GM10266 (cell line): Measurements from ENCODE around the gene DHRS2.
"Not testable (repeated sequence)": the region's sequence is repeated elsewhere in the genome, so short reads cannot be mapped to it uniquely, and the experiment has no call there.

Experiments
- DNase-seq: peaks from one replicate; pipeline ENCODE4 v3.0.0; 2012; ENCODE audit errors: extremely low spot score
- TF ChIP-seq, protein P1 (sequence below): IDR thresholded peaks from 2 replicates; pipeline ENCODE4 v1.5.1; 2012; ENCODE audit warnings: mild to moderate bottlenecking, low read depth; ENCODE audit not compliant: control insufficient read depth, insufficient read depth; ENCODE audit errors: missing control alignments

DHRS2 gene

DNA sequence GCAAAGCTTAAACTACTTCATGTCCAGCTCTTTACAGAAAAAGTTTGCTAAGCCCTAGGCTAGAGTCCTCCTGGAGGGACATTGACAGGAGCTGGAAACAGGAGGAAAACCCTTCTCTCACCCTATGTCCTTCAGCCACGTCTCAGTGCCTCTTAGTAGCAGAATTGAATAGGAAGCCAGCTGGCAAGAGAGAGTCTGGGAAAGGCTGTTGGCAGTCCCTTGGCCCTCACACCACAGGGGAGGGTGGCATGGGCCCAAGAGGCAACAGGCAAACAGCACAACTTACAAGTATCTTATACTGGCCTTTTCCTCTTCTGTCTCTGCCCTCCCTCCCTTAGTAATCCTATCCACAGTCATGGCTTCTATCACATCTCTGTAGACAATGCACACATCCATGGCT lies 27.7 kb upstream of the DHRS2 start:
- no peak for DNase-seq
- TF ChIP-seq, protein P1, sequence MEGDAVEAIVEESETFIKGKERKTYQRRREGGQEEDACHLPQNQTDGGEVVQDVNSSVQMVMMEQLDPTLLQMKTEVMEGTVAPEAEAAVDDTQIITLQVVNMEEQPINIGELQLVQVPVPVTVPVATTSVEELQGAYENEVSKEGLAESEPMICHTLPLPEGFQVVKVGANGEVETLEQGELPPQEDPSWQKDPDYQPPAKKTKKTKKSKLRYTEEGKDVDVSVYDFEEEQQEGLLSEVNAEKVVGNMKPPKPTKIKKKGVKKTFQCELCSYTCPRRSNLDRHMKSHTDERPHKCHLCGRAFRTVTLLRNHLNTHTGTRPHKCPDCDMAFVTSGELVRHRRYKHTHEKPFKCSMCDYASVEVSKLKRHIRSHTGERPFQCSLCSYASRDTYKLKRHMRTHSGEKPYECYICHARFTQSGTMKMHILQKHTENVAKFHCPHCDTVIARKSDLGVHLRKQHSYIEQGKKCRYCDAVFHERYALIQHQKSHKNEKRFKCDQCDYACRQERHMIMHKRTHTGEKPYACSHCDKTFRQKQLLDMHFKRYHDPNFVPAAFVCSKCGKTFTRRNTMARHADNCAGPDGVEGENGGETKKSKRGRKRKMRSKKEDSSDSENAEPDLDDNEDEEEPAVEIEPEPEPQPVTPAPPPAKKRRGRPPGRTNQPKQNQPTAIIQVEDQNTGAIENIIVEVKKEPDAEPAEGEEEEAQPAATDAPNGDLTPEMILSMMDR = no peak

DNA sequence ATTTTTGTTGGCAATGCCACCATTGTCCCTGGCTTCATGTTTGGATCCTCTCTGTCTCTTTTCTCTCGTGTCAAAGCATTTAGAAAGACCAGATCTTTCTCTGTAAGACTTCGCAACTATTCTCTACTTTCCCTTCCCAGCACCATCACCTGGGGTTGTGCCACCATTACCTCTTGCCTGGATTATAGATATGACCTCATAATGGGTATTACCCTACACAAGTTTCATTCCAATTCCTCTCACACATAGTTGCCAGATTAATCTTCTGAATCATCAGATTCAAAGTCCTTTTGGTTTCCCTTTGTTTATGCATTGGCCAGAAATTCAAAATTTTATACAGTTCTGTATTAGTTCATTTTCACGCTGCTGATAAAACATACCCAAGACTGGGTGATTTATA lies 27.2 kb upstream of the DHRS2 start:
- no peak for DNase-seq
- TF ChIP-seq, protein P1 = no peak

DNA sequence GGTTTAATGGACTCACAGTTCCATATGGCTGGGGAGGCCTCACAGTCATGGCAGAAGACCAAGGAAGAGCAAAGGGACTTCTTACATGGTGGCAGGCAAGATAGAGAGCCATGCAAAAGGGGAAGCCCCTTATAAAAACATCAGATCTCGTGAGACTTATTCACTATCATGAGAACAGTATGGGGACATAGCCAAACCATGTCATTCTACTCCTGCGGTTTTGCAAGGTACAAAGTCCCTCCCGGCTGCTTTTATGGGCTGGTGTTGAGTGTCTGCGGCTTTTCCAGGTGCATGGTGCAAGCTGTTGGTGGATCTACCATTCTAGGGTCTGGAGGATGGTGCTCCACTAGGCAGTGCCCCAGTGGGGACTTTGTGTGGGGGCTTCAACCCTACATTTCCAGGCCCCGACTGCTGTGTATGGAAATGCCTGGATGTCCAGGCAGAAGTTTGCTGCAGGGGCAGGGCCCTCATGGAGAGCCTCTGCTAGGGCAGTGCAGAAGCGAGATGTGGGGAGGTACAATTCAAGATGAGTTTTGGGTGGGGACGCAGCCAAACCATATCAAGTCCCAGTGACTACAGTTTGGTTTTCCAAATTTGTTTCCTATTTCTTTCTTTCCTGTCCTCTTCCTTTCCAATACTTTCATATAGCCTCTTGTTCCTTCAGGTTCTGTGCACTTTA lies 26.6 kb upstream of the DHRS2 start:
- DNase-seq = not testable (repeated sequence)

DNA sequence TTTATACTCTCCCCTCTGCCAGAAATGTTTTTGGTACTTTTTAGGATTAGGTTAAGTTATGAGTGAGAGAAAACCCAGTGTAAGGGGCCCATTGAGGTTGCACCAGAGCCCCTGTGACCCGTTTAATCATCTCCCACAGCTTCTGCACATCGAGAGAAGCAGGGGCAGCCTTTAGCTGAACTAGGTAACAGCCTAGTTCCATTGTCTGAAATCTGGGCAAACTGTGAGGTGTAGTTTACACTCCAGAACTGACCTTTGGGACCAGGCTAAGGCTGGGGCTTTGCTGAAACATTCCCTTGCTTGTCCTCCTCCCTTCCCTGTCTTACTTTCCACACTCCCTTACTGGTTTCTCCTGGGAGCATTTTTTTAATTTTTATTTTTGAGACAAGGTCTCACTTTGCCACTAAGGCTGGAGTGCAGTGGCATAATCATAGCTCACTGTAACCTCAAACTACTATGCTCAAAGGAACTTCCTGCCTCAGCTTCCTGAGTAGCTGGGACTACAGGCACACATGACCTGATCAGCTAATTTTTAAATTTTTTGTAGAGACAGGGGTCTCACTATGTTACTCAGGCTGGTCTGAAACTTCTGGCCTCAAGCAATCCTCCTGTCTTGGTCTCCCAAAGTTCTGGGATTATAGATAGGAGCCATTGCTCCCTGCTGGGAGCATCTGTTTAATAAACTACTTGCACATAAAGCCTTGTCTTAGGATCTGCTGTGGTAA lies 25.9 kb upstream of the DHRS2 start:
- TF ChIP-seq, protein P1 = no peak
- DNase-seq = no peak

DNA sequence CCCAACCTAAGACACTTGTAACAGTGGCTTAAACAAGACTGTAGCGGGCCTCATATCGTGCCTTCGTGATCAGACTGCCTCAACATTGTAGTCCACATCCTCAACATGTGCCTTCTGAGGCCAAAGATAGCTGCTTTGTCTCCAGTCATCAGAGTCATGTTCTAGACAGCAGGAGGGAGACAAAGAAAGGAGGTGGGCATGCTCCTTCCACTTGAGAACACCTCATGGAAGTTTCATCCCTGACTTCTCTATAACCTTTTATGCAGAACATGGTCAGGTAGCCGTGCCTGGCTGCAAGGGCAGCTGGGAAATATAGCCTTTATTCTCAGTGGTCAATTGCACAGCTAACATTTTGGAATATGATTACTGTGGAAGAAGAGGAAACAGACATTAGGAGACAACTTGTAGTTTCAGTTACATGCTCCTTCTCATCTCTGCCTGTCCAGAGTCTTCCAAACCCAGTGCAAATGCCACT lies 25.3 kb upstream of the DHRS2 start:
- DNase-seq = no peak
- TF ChIP-seq, protein P1 = no peak

DNA sequence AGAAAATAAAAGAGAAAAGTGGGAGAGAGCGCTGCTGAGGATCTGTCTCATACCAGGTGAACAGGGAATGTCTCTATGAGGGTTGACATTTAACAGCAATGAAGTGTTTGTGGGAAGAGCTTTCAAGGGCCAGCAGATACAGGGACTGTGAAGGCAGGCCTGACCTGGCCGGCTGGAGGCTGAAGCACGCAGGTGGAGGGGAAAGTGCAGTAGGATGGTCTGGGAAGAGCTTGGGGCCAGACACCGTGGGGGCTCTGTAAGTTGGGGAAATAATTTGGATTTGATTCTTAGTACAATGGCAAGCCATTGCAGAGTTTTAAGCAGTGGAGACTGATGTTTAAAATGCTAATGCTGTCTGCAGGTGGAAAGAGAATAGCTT lies 23.8 kb upstream of the DHRS2 start:
- TF ChIP-seq, protein P1 = no peak
- DNase-seq = no peak

DNA sequence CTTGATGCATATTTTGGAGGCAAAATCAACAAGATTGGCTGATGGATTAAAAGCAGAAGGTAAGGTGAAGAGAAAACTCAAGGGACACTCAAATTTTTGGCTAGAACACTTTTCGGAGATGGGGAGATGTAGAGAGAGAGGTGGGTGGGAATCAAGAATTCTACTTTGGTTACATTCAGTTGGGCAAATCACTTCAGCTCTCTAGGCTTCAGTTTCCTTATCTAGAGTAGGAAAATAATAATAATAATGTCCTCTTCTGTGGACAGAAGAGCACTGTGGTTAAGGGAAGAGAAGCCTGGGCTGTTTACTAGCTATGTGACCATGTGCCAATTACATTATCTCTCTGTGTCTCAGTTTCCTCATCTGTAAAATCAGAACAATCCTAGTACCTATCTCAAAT lies 23.4 kb upstream of the DHRS2 start:
- TF ChIP-seq, protein P1 = no peak
- DNase-seq = no peak
